MM.1S (cell line): ENCODE results near the gene NRXN3.

ENCODE experiments used
- CTCF ChIP-seq: fragments of 300-600 bp; sonication (generic); IDR thresholded peaks from 2 replicates; pipeline ENCODE4 v1.5.1; 2016; ENCODE audit warnings: antibody characterized with exemption, low read length, mixed read lengths
- EZH2 ChIP-seq: fragments of 300-600 bp; sonication (generic); optimal IDR thresholded peaks from 2 replicates; pipeline ENCODE3; 2017; ENCODE audit warnings: low read depth, mild to moderate bottlenecking, antibody characterized with exemption, low read length, mixed read lengths
- EZH2phosphoT487 ChIP-seq: fragments of 300-600 bp; sonication (generic); IDR thresholded peaks from 2 replicates; pipeline ENCODE4 v1.6.1; 2018; ENCODE audit warnings: antibody characterized with exemption, low read length

GRCh38 chr14:78834766-78835451 lies 664.7 kb downstream of the NRXN3 start:
- TF ChIP-seq EZH2 (no peak), CTCF (no peak), EZH2phosphoT487 (no peak)
